GM12878 (cell line): ENCODE results near the gene P3H2. TPM values are rescaled to one million over a fixed set of nuclear protein-coding genes. Genes with fewer than 3 reads are reported as not detected.

ENCODE experiments used
- CHD2 ChIP-seq: IDR thresholded peaks from 2 replicates; pipeline ENCODE4 v1.6.1; 2011; ENCODE audit warnings: low read depth, low read length, improper control_type of control experiment, borderline replicate concordance
- ELK1 ChIP-seq: IDR thresholded peaks from 2 replicates; pipeline ENCODE4 v1.6.1; 2012; ENCODE audit warnings: low read depth, low read length, improper control_type of control experiment
- MAX ChIP-seq: IDR thresholded peaks from 2 replicates; pipeline ENCODE4 v1.6.1; 2012; ENCODE audit warnings: low read depth, low read length, improper control_type of control experiment
- NFYA ChIP-seq: IDR thresholded peaks from 2 replicates; pipeline ENCODE4 v1.6.1; 2011; ENCODE audit warnings: low read depth, mild to moderate bottlenecking, low read length, improper control_type of control experiment, borderline replicate concordance
- TCF12 ChIP-seq: IDR thresholded peaks from 2 replicates; pipeline ENCODE4 v1.6.1; 2011; ENCODE audit warnings: low read depth, mild to moderate bottlenecking, low read length
- ZNF384 ChIP-seq: IDR thresholded peaks from 2 replicates; pipeline ENCODE4 v1.6.1; 2012; ENCODE audit warnings: low read depth, mild to moderate bottlenecking, low read length, improper control_type of control experiment, borderline replicate concordance
- ZNF592 ChIP-seq: fragments of 450-650 bp; IDR thresholded peaks from 2 replicates; pipeline ENCODE4 v1.6.1; 2017; ENCODE audit warnings: mild to moderate bottlenecking, moderate library complexity
- polyA plus RNA-seq, 11 experiments: library from polyadenylated mRNA; depleted of rRNA in 4 of 11; unstranded in 6 of 11; stranded (reverse) in 5 of 11; fragments of >200 nt; fragmentation: Nextera tagmentation in 4 of 11; fragmentation: Illumina TruSeq in 1 of 11; extraction: Ambion mirVana in 4 of 11; extraction: Trizol in 1 of 11; gene quantifications; 1 replicate in 1 of 11; 2 replicates in 10 of 11; pipeline versions ENCODE4 v1.2.1 to v1.2.3, GENCODE V29; 2011 to 2016; ENCODE audit warnings: inconsistent platforms in 2 of 11, missing spikeins in 2 of 11, low read depth in 1 of 11
- total RNA-seq, 4 experiments: library from RNA; depleted of rRNA in 3 of 4; stranded (reverse); fragments of >200 nt in 3 of 4; fragmentation: Illumina TruSeq in 1 of 4; extraction: Trizol in 1 of 4; gene quantifications; 2 replicates each; pipeline versions ENCODE4 v1.2.1 to v1.2.3, GENCODE V29; 2013 to 2021

P3H2 gene
- total and polyA plus RNA-seq, 10 of the 15 experiments (the other 5 are each of a cell fraction or from before 2014, with no cell fraction given), result 27.0 to 97.6 (median 83.2) TPM

- TF ChIP-seq ELK1 (no peak), TCF12 (no peak), MAX (no peak), NFYA (no peak), ZNF384 (no peak), CHD2 (no peak), ZNF592 (no peak)
Measured at GRCh38 chr3:190040145-190040544, 80.6 kb downstream of the P3H2 start (continued).
